Measurements from ENCODE around the gene NHSL2.

DNA sequence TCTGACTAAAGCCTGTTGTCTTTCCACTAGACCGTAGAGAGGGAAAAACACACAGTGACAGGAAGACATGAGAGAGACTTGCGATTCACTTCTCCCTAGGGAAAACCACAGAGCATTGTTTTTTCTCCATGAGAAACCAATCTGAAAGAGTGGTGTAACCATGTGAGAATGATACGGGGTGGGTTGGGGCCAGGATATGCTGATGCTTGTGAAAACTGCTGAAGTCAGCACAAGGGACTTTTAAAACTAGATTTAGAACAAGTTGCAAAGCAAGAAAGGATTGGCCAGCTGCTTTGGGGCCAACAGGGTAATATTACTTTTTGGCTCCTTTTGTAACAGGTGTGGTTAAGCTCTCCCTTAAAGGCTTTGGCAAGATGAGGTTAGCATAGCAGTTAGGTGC, 66.1 kb downstream of the NHSL2 start:
- no peak for TF ChIP-seq SRSF1 (optimal IDR thresholded peaks at IDR 0.05; ENCODE audit: low read depth, low read length)
- no peak for TF ChIP-seq EZH2 (conservative IDR thresholded peaks at IDR 0.05; ENCODE audit: low read depth, low read length)
- no peak for TF ChIP-seq POLR2AphosphoS2 (IDR thresholded peaks at IDR 0.05; ENCODE audit: low read depth, low read length)
- TF ChIP-seq FOXA1 (IDR thresholded peaks at IDR 0.05), result no peak
- no peak for TF ChIP-seq FOXA1 (CRISPR knock-in tag; IDR thresholded peaks at IDR 0.05)
- TF ChIP-seq GPN1 (CRISPR knock-in tag; IDR thresholded peaks at IDR 0.05; ENCODE audit: borderline replicate concordance), result no peak
- TF ChIP-seq BRD4 (CRISPR knock-in tag; IDR thresholded peaks at IDR 0.05), result no peak
- TF ChIP-seq POLR2A (IDR thresholded peaks at IDR 0.05; ENCODE audit: insufficient read depth in 1 of 2, low read depth in 2 of 2, low read length in 2 of 2), result no peak
- TF ChIP-seq, protein P1, sequence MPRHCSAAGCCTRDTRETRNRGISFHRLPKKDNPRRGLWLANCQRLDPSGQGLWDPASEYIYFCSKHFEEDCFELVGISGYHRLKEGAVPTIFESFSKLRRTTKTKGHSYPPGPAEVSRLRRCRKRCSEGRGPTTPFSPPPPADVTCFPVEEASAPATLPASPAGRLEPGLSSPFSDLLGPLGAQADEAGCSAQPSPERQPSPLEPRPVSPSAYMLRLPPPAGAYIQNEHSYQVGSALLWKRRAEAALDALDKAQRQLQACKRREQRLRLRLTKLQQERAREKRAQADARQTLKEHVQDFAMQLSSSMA (CRISPR knock-in tag; IDR thresholded peaks at IDR 0.05), result no peak
- TF ChIP-seq, protein P2, sequence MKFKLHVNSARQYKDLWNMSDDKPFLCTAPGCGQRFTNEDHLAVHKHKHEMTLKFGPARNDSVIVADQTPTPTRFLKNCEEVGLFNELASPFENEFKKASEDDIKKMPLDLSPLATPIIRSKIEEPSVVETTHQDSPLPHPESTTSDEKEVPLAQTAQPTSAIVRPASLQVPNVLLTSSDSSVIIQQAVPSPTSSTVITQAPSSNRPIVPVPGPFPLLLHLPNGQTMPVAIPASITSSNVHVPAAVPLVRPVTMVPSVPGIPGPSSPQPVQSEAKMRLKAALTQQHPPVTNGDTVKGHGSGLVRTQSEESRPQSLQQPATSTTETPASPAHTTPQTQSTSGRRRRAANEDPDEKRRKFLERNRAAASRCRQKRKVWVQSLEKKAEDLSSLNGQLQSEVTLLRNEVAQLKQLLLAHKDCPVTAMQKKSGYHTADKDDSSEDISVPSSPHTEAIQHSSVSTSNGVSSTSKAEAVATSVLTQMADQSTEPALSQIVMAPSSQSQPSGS (CRISPR knock-in tag; IDR thresholded peaks at IDR 0.05), result no peak
- TF ChIP-seq, protein P3, sequence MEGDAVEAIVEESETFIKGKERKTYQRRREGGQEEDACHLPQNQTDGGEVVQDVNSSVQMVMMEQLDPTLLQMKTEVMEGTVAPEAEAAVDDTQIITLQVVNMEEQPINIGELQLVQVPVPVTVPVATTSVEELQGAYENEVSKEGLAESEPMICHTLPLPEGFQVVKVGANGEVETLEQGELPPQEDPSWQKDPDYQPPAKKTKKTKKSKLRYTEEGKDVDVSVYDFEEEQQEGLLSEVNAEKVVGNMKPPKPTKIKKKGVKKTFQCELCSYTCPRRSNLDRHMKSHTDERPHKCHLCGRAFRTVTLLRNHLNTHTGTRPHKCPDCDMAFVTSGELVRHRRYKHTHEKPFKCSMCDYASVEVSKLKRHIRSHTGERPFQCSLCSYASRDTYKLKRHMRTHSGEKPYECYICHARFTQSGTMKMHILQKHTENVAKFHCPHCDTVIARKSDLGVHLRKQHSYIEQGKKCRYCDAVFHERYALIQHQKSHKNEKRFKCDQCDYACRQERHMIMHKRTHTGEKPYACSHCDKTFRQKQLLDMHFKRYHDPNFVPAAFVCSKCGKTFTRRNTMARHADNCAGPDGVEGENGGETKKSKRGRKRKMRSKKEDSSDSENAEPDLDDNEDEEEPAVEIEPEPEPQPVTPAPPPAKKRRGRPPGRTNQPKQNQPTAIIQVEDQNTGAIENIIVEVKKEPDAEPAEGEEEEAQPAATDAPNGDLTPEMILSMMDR (CRISPR knock-in tag; IDR thresholded peaks at IDR 0.05), result no peak
- no peak for TF ChIP-seq GTF3A (CRISPR knock-in tag; conservative IDR thresholded peaks at IDR 0.05)
- TF ChIP-seq ZNF260 (CRISPR knock-in tag; IDR thresholded peaks at IDR 0.05; ENCODE audit: borderline replicate concordance, low read depth), result no peak

All from HepG2 (cell line).